ENCODE data around the gene DTX1.
A peak's percentile ranks its signal among the peaks of the same experiment; 100 is the strongest.

Gene DTX1

GRCh38 chr12:113129664-113130456 is 73.3 kb downstream of the DTX1 start:
- no peak for DNase-seq (ENCODE audit: insufficient read length, low spot score)
- FAIRE-seq, result peak; percentile 73
- TF ChIP-seq SPI1 (IDR thresholded peaks at IDR 0.05; ENCODE audit: low read depth, low read length) (no peak), TAF1 (IDR thresholded peaks at IDR 0.05; ENCODE audit: low read depth, low read length) (no peak), PAX5 (IDR thresholded peaks at IDR 0.05; ENCODE audit: insufficient read depth, low read length, severe bottlenecking) (no peak), POLR2A (IDR thresholded peaks at IDR 0.05; ENCODE audit: low read depth, low read length) (no peak), POU2F2 (IDR thresholded peaks at IDR 0.05; ENCODE audit: low read depth, low read length) (no peak), POLR2AphosphoS5 (IDR thresholded peaks at IDR 0.05; ENCODE audit: low read depth, low read length) (no peak)

- no peak for TF ChIP-seq TAF1 (IDR thresholded peaks at IDR 0.05; ENCODE audit: low read depth, low read length)
- TF ChIP-seq POLR2A (IDR thresholded peaks at IDR 0.05; ENCODE audit: low read depth, low read length), result no peak
- no peak for TF ChIP-seq SPI1 (IDR thresholded peaks at IDR 0.05; ENCODE audit: low read depth, low read length)
- TF ChIP-seq PAX5 (IDR thresholded peaks at IDR 0.05; ENCODE audit: insufficient read depth, low read length, severe bottlenecking), result no peak
- TF ChIP-seq POLR2AphosphoS5 (IDR thresholded peaks at IDR 0.05; ENCODE audit: low read depth, low read length), result no peak
- TF ChIP-seq POU2F2 (IDR thresholded peaks at IDR 0.05; ENCODE audit: low read depth, low read length), result no peak
- FAIRE-seq (peak; percentile 61), DNase-seq (ENCODE audit: insufficient read length, low spot score) (no peak)
Observed at GRCh38 chr12:113130457-113131135, 74.1 kb downstream of the DTX1 start.

DNA sequence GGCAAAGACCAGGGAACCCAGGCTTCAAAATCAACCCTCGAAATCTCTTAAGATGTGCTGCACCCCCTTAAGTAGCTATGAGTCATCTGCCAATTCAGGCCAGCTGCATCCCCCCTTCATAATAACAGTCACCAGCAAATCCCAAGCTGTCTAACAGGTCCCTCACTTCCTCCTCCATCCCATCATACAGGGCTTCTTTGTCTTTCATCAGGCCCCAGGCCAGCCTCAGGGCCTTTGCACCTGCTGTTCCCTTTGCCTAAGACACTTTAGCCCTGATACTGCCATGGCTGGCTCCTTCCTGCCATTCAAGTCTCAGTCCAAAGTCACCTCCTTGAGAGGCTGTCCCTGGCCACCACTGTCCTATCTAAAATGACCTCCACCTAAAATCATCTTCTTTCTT is 75.0 kb downstream of the DTX1 start:
- no peak for TF ChIP-seq POU2F2 (IDR thresholded peaks at IDR 0.05; ENCODE audit: low read depth, low read length)
- no peak for TF ChIP-seq SPI1 (IDR thresholded peaks at IDR 0.05; ENCODE audit: low read depth, low read length)
- TF ChIP-seq POLR2AphosphoS5 (IDR thresholded peaks at IDR 0.05; ENCODE audit: low read depth, low read length), result no peak
- no peak for TF ChIP-seq POLR2A (IDR thresholded peaks at IDR 0.05; ENCODE audit: low read depth, low read length)
- no peak for TF ChIP-seq PAX5 (IDR thresholded peaks at IDR 0.05; ENCODE audit: insufficient read depth, low read length, severe bottlenecking)
- no peak for TF ChIP-seq TAF1 (IDR thresholded peaks at IDR 0.05; ENCODE audit: low read depth, low read length)
- FAIRE-seq, result no peak

GRCh38 chr12:113133036-113133435 is 76.5 kb downstream of the DTX1 start:
- no peak for TF ChIP-seq TAF1 (IDR thresholded peaks at IDR 0.05; ENCODE audit: low read depth, low read length)
- TF ChIP-seq PAX5 (IDR thresholded peaks at IDR 0.05; ENCODE audit: insufficient read depth, low read length, severe bottlenecking), result no peak
- no peak for TF ChIP-seq POU2F2 (IDR thresholded peaks at IDR 0.05; ENCODE audit: low read depth, low read length)
- no peak for TF ChIP-seq SPI1 (IDR thresholded peaks at IDR 0.05; ENCODE audit: low read depth, low read length)
- TF ChIP-seq POLR2AphosphoS5 (IDR thresholded peaks at IDR 0.05; ENCODE audit: low read depth, low read length), result no peak
- no peak for TF ChIP-seq POLR2A (IDR thresholded peaks at IDR 0.05; ENCODE audit: low read depth, low read length)
- DNase-seq (ENCODE audit: insufficient read length, low spot score) (no peak), FAIRE-seq (no peak)

More for the DNA sequence above, 75.0 kb downstream of the DTX1 start:
- DNase-seq (ENCODE audit: insufficient read length, low spot score), result no peak

- FAIRE-seq, result no peak
Observed at GRCh38 chr12:113133666-113134065, 77.1 kb downstream of the DTX1 start.

GRCh38 chr12:113134071-113134470 is 77.5 kb downstream of the DTX1 start:
- no peak for DNase-seq (ENCODE audit: insufficient read length, low spot score)
- TF ChIP-seq POLR2AphosphoS5 (IDR thresholded peaks at IDR 0.05; ENCODE audit: low read depth, low read length) (no peak), POU2F2 (IDR thresholded peaks at IDR 0.05; ENCODE audit: low read depth, low read length) (no peak), SPI1 (IDR thresholded peaks at IDR 0.05; ENCODE audit: low read depth, low read length) (no peak)
- no peak for FAIRE-seq

More at GRCh38 chr12:113133666-113134065, 77.1 kb downstream of the DTX1 start:
- DNase-seq (ENCODE audit: insufficient read length, low spot score), result no peak
- no peak for TF ChIP-seq POU2F2 (IDR thresholded peaks at IDR 0.05; ENCODE audit: low read depth, low read length)
- TF ChIP-seq POLR2A (IDR thresholded peaks at IDR 0.05; ENCODE audit: low read depth, low read length), result no peak
- TF ChIP-seq POLR2AphosphoS5 (IDR thresholded peaks at IDR 0.05; ENCODE audit: low read depth, low read length), result no peak
- no peak for TF ChIP-seq SPI1 (IDR thresholded peaks at IDR 0.05; ENCODE audit: low read depth, low read length)
- no peak for TF ChIP-seq PAX5 (IDR thresholded peaks at IDR 0.05; ENCODE audit: insufficient read depth, low read length, severe bottlenecking)
- TF ChIP-seq TAF1 (IDR thresholded peaks at IDR 0.05; ENCODE audit: low read depth, low read length), result no peak

GRCh38 chr12:113134521-113134951 is 78.0 kb downstream of the DTX1 start:
- FAIRE-seq (no peak), DNase-seq (ENCODE audit: insufficient read length, low spot score) (no peak)
- TF ChIP-seq SPI1 (IDR thresholded peaks at IDR 0.05; ENCODE audit: low read depth, low read length) (no peak), TAF1 (IDR thresholded peaks at IDR 0.05; ENCODE audit: low read depth, low read length) (no peak), PAX5 (IDR thresholded peaks at IDR 0.05; ENCODE audit: insufficient read depth, low read length, severe bottlenecking) (no peak), POLR2AphosphoS5 (IDR thresholded peaks at IDR 0.05; ENCODE audit: low read depth, low read length) (no peak), POLR2A (IDR thresholded peaks at IDR 0.05; ENCODE audit: low read depth, low read length) (no peak), POU2F2 (IDR thresholded peaks at IDR 0.05; ENCODE audit: low read depth, low read length) (no peak)

DNA sequence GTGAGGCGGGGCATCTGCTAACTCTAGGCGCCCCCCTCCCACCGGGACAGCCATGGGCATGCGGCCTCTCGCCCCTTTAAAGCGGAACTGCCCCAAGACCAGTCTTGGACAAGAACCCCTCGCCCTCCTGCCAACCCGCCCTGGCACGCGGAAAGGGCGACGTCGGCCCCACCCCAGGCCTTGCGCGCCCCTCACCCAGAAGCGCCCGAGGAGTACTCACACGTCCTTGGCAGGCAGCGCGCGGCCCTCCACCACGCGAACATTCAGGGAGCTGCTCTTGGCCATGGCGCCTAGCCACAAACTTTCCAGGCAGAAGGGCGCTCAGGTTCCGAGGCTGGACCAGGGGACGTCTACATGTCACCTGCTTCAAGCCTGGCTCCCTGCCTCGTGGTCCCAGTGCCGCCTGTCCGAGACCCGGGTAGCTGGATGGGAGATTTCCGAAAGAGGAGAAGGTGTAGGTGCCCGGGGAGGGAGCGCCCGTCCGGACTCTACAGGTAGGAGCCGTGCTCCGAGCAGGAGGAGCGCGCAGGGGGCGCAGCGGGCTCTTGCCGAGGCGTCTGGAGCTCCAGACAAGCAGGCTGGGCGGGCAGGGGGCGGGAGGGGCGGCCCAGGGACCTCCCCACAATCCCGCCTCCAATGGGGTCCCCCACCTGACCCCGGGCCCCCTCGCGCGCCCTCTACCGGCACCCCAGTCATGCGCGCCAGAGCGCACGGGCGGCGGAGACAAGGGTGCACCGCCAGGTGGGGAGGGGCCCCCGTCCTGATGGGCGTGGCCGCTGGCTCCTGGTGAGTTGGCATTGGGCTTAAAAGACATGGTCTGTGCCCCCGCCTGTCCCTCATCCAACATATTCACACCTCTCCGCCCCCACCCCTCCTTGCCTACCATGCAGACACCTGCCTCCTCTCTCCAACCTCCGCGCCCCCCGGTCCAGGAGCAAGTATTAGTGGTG is 78.9 kb downstream of the DTX1 start, which contains the start of gene RASAL1:
TSS of gene RASAL1 (minus strand) at position 584 of the 950 bp plus-strand sequence. CDS start at position 285, 299 bp downstream.
- peak; percentile 35 for FAIRE-seq
- peak; percentile 81 for DNase-seq (ENCODE audit: insufficient read length, low spot score)
- TF ChIP-seq POLR2A (IDR thresholded peaks at IDR 0.05; ENCODE audit: low read depth, low read length) (no peak), TAF1 (IDR thresholded peaks at IDR 0.05; ENCODE audit: low read depth, low read length) (no peak)

All from GM12891 (cell line).